ENCODE results near the gene CACNA2D1.

CACNA2D1 gene

DNA sequence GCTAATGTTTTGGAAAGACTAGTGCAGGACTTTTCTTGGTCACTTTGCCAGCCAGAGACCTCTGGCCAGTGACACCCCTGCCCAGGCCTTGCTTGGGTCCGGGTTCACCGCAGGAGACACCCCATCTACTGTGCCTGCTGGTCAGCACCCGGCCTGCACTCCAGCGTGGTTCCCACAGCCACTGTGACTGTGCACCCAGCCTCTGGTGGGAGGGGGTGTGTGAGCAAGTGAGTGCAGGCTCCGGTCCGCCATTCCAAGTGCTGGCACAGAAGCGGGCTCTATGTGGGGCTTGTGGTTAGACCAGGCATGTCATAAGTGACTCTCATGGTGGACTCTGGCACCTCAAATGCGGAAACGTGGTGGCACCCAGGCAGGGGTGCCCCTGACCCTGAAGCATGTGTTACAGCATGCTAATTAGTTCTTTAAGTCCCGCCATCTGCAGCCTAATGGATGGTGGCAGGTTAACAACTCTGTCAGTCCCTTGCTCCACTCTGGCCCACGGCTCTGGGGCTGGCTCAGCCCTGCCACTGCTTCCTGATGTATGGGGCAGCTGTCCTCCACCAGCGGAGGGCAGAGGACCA lies 361.8 kb downstream of the CACNA2D1 start:
- no peak for FAIRE-seq

DNA sequence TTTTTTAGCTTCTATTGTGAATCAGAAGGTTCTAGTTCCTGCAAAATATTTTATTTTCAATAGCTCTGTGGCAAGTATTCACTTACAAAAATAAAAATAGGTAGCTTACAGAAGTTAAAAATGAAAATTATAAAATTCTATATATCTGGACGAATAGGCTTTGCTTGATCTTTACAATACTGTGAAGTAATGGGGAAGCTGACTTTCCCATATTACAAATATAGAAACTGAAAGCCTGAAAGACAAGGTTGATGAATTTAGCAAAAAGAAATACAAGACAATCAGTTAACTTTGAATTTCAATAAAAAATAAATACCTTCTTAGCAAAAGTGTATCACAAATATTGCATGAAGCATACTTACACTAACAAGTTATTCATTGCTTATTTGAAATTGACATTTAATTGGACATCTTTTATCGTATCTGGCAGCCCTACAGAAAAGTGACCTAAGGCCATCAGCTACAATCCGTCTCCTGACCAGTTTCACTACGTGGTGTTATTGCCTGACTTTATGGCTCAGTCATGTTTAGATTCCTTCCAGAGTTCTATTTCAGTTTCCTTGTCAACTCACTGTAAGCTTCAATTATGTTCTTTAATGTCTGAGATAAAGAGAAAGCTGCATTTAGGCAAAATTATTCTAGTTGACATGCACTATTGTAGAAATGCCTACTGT lies 363.2 kb downstream of the CACNA2D1 start:
- peak; percentile 23 for FAIRE-seq

DNA sequence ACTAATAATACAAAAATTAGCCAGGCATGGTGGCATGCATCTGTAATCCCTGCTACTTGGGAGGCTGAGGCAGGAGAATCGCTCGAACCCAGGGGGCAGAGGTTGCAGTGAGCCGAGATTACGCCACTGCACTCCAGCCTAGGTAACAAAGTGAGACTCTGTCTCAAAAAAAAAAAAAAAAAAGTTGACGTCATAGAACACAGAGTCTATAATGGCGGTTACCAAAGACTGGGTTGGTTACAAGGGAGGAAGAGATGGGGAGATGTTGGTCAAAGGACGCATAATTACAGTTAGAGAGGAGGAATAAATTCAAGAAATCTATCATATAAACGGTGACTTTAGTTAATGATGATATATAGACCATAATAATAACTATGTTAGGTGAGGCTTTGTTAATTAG lies 364.1 kb downstream of the CACNA2D1 start:
- no peak for FAIRE-seq

DNA sequence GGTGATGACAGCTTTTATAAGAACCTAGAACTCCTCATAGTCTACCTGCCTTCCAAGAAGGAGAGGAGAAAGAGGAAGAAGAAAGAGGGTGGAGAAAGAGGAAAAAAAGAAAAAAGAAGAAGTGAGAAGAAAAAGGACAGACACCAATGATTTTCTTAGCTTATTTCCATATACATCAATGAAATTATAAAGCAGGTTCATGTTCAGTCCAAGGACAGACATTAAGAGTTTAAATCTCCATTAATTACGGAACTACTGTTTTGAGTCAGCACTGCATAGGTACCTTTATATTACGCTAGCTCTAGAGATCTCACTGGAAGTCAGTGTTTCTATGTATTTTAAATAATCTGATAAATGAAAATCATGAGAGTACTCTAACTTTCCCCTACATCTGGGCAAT lies 364.8 kb downstream of the CACNA2D1 start:
- no peak for FAIRE-seq

DNA sequence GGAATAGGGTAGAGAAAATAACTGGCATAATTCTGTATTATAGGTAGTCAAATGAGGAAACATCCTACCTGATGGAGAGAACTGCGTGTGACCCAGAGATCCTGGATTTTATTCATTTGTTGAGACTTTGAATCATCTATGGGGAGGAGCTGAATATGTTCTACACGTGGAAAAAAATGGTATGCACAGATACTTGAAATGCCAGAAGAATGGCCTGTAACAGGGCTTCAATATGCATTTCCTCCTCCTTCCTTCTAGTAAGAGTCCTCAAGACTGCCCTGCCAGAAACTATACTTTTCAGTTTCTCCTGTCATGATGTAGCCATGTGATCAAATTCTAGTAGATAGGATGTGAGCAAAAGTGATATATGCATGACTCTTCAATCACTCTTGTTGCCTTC lies 372.1 kb downstream of the CACNA2D1 start:
- FAIRE-seq = no peak

DNA sequence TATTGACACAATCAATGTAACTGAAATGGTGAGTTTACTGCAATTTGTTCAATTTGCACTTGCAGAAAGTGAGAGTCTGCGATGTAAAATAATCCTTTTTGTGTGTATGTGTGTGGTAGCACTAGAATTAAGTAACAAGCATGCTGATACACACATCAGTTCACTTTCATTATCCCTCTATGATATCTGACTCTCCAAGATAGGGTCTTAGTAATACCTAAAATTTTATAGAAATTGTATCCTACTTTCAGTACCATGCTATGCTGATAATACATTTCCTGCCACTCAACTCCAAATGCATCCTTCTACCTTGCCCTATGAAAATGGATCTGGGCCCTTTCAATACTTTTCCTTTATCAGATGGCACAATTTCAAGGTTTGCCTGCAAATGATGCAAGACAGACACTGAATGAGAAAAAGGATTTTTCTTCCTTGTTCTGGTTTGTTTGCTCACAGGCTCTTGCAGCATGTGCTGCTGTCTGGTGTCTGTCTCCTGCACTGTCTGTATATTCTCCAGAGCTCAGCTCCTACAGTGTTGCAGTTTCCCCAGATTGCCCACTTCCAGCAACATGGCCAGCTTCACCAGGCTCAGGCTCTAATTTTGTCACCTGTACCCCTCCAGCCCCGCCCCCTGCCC lies 375.8 kb downstream of the CACNA2D1 start:
- no peak for FAIRE-seq

DNA sequence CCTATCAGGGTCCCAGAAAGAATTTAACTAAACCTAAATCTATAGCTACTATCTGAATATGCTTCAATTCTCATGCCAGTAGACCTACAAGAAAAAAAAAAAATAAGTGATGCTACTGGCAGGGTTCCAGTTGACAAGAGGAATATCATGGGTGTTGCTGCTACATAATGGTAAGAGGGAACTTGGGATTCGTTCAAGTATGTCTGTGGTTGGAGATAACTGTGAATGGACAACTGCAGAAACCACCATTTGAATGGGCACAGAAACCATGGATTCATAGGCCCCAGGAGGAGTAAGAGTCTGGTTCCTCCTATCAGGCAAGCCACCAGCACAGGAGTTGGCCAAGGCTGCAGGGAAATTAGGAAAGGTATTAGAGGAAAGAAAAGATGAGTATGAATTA lies 386.1 kb downstream of the CACNA2D1 start:
- FAIRE-seq = no peak

DNA sequence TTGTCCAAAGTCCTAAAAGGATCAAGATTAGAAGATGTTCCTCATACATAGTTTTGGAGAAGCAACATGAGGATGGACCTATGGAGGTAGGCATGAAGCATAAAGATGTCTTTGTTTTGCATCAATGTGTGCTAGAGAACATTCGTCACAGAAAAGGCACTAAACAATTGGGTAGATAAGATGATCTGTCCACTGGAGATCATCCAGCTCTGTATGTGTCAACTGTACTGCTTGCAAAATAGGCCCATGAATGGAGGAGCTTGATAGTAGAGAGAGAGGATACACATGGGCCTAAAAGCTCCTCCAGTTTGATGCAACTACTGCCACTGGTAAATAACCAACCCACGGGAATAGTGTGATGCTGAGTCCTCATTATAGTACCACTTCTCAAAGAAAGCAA lies 387.3 kb downstream of the CACNA2D1 start:
- no peak for FAIRE-seq

DNA sequence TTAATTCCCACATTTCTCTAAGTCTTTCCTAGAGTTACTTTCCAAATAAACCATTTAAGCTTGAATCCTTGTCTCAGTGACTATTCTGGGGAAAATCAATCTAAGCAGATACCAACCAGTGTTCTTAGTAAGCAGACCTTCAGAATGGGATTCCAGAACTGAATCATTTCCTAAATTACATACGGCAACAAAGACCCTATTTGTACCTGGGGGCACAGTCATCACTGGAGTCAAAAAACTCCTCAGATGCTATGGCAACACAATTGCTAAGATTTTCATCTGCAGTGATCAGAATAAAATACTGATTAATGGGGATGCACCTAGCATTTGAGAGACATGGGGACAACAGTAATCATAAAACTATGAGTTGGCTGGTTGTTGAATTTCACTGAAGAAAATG lies 389.0 kb downstream of the CACNA2D1 start:
- FAIRE-seq = no peak

DNA sequence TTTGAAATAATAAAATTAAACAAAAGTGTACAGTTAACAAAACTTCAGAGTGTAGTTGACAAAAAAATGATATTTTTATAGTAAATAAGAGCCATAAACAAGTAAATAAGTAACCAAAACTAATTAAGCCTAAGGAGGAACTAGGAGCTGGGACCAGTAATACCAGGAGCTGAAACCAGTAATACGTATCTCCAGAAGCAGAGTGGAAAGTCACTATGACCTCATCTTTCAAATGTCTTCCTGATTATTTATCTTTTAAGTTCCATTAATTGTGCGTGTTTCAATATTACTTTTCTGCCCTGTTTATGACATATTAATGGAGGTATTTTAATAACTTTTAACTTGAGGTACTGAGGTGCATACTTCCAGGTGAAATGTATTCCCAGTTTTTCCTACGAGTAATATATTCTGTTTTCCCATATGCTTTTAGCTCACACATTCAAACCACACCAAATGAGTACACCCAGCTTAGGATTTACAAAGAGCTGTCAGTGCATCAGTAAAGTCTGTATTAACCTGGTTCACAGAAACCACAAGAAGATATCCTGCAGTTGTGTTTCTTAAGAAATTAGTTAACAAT lies 390.0 kb downstream of the CACNA2D1 start:
- no peak for FAIRE-seq

DNA sequence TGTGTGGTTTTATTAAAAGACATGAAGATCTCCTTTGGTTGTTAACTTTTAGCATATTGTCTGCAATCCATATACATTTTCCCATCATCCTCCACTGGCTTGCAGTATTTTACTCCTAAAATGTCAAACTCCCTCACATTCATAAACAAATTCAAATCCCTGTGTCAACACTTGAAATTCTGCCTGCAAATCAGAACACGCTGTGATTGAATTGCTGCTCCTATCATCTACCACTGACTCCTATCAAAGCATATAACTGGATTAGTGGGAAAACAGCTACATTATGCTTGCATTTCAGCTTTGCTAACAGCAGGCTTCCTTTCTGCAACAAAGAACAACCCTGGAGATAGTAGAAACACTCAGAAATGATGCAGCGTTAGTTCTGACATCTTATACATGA lies 392.0 kb downstream of the CACNA2D1 start:
- FAIRE-seq = no peak

DNA sequence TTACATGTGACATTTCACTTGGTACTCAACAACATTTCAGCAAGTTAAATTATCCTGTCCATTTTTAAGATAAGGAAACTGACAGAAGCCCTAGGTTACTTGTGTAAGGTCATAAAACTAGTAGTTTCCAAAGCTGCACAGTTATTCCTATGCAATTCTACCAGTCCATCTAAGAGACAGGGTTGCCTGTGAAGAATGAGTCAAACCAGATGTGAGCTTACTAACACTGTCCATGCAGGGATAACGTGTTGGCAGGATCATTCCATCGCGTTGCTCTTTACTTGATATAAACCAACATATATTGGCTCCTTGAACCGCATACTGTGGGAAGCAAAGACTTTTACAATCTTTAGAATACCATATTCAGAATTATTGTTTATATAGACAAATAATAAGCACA lies 392.8 kb downstream of the CACNA2D1 start:
- no peak for FAIRE-seq

DNA sequence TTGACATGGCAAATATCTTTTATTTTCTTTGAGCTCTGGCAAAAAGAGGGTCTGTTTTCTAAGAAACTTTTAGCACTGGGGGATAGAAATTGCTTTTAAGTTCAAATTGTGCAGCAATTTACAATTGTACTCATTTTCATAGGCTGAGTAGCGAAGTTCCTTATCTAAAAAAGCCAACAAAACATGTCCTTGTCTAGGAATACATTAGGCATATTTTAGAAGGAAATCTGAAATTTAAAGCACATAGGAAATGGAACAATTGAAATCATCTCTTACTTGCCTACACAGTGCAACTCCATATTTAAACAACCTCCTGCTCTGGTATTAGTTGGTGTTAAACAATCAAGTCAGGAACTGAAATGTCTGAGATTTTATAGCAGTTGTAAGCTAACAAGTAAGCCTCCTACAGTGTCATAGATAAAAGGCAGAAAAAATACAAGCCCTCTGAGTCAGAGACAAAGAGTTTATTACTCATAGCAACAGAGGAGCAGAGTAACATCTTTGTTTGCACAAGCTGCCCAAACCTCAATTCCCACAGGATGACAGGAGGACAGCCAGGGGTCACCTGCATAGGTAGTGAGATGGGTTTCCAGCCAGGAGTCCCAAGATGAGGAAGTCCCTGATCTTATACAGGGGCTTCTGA lies 393.6 kb downstream of the CACNA2D1 start:
- FAIRE-seq = no peak

DNA sequence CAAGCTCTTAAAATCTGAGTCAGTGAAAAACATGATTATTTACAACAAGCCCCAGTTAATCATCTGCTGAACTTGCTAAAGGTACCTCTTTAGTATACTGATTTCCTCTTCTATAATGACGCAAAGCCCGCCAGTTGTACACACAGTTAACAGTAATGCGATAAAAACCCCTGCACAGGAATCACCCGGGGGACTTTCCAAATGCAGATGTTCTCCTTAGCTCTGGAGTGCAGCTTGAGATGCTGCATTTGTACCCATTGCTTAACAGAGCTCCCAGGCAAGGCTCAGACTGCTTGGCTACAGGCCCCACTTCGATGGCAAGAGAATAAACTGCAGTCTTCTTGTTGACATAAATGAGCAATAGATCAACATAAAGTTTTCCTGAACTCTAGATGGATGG lies 394.1 kb downstream of the CACNA2D1 start:
- FAIRE-seq = no peak

DNA sequence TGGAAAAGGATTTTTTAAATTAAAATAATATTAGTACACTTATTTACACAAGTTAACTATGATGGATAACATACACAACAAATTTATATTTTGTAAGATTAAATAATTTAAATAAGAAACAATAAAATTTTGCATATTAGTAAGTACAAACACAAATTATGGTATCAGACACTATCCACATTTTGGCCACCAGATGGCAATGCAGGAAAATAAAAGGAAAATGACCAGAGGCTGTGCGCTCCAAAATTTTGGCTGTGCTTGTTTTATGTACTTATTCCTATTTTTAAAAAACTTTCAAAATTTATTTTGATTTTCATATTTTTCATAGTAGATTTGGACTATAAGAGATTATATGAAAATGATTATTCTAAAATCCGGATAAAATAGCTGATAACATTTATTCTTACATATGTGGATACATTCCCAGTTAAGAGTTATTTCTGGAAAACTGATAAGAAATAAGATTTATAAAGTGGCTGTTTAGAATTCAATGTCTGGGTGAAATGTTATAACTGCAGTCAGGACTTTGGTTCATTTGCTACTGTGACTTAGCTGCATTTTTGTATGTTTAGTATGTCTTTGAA lies 399.0 kb downstream of the CACNA2D1 start:
- FAIRE-seq = peak; percentile 98

DNA sequence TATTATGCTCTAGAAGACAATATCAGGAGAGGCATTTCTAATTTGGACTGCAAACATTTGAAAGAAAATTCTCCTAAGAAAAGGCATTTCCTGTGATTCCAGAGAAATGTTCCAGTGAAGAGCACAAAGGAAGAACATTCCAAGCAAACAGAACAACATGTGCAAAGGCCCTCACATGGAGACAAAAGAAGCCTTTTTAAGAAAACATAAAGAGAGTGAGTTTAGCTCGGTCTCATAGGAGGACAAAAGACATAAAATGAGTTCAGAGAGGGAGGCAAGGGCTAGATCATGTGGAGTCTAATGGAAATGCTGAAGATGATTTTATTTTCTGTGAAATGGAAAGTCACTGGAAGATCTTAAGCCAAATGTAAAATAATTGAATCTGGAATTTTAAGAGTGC lies 404.0 kb downstream of the CACNA2D1 start:
- FAIRE-seq = no peak

DNA sequence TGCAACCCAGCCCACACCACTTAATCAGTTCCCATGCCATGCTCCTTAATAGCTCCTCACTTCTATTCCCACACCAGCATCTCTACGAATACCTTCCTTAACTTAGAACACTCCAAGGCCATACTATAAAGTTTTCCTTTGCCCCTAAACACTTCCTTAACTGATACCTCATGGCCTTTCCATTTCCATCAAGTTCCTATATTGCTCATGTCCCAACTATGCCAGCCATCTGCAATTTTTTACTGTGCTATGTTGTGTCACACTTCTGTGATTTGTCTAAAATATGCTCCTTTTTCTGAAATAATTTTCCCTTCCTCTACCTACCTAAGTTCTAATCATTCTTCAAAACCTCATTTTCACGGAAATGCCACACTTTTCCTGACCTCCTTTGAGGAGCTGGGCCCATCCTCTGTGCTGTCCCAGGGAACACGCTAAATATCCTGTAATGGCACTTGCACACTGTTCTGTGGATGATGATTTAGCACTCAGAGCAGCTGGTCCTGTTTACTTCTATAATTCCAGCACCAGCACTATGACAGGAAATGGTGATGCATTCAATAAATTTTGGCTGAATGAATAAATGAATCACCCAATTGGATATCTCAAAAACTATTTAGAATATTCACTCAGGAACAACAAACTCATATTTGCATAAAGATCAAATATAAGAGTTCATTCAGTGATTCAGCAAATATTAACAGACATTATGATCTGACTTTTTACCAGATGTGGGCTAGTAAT lies 407.3 kb downstream of the CACNA2D1 start:
- no peak for FAIRE-seq

DNA sequence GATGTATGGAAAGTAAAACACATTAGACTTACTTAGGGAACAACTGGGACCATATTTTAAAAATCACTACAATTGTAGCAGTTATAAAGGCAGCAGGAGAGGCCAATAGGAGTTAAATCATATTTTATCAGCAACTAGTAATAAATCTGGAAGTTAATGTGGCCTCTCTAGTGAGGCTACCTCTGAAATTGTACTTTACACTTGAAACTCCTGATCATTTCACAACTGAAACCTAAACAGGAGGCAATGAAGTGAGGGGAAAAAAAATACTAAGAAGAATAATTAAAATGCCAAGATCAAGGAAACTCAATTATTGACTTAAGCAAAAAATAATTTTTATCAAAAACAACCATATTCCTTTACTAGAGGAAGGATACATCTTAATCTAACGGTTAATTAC lies 408.1 kb downstream of the CACNA2D1 start:
- FAIRE-seq = no peak

DNA sequence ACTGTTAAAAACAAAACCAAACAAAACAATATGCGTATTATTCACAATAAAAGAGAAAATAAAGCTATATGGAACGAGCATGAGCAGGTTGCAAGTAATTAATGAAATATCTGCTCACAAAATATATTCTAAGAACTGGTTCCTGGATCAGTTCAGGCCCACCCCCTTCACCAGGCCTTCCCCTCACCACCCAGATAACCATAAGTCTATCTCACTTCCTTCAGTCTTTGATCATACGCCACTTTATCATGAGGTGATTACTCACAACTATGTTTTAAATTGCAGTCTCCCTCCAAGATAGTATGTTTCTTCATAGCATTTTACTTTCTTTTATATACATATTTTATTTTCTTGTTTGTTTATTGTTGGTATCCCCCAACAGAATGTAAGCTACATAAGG lies 410.7 kb downstream of the CACNA2D1 start:
- FAIRE-seq = no peak

DNA sequence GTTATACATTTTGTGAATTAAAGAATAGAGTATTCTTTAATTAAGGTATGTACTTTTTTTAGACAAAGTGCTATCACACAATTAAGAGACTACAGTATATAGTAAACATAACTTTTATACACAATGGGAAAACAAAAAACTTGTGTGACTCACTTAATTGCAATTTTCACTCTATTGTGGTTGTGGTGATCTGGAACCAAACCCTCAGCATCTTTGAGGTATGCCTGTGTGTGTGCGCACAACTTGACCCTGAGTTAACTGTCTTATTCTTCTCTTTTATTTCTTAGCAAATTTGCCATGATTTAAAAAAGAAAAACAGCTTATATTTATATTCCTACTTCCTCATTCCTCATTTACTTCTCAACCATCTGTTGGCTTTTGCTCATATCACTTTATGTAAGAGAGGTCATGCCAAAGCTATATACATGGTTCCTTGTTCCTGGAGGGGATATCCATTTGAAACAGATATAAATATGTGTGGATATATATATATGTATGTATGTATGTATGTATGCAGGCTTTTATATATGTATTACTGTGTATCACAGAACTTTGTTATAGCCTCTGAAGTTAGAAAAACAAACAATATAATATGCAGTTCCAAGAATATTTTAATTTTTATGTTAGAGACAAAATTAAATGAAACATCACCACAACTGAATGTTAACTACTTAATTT lies 414.2 kb downstream of the CACNA2D1 start:
- FAIRE-seq = no peak

DNA sequence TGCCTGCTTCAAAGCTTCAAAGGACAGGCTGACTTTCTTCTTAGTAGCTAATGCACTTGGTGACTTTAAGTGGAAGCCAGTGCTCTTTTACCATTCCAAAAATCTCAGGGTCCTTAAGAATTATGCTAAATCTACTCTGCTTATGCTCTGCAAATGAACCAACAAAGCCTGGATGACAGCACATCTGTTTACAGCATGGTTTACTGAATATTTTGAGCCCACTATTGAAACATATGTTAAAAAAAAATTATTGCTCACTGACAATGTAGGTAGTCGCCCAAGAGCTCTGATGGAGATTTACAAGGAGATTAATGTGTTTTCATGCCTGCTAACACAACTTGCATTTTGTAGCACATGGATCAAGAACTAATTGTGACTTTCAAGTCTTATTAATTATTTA lies 415.5 kb downstream of the CACNA2D1 start:
- FAIRE-seq = no peak

DNA sequence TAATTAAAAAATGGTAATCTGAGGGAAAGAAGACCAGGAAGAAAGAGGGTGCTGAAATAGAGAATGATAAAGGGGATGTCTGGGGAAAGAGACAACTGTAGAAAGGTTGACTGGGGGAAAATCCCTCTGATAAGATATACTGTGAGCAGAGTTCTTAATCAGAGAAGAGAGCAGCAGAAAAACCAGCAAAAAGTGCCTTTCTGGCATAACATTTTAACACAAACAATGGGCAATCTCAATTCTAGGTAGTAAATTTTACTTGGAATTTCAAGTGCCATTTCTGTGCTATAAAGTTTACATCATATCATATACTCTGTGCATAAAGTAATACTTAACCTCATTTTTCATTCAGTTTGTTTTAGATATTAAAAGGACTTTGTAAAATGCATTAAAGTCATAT lies 421.9 kb downstream of the CACNA2D1 start:
- FAIRE-seq = no peak
